Caco-2 (cell line): Measurements from ENCODE around the gene PRR16. TPM values are rescaled to one million over a fixed set of nuclear protein-coding genes. Genes with fewer than 3 reads are reported as not detected.
A peak's percentile ranks its signal among the peaks of the same experiment; 100 is the strongest.
"Not testable (repeated sequence)": the region's sequence is repeated elsewhere in the genome, so short reads cannot be mapped to it uniquely, and the experiment has no call there.

Source experiments
- BruUV-seq: library from RNA; stranded (reverse); fragments of 400-500 nt; replicated peaks from 2 replicates; lab custom pipeline; 2021; lab: Mats Ljungman, UMichigan
- CTCF ChIA-PET: fragments of 300-600 bp; sonication (Branson Sonifier 250); formaldehyde crosslinking; loops from one replicate; lab custom pipeline; 2022; ENCODE audit warnings: antibody characterized with exemption; lab: Charles Lee
- POLR2A ChIA-PET: fragments of 300-600 bp; sonication (Branson Sonifier 250); formaldehyde crosslinking; loops from one replicate; lab custom pipeline; 2022; ENCODE audit warnings: antibody characterized with exemption; lab: Charles Lee
- DNase-seq, 2 experiments: peaks; one replicate each; pipeline versions ENCODE4 v3.0.0 to v3.0.0-alpha.2; 2020 to 2022
- H3K27me3 ChIP-seq: replicated peaks from 2 replicates; pipeline ENCODE4 v1.6.0; 2011; ENCODE audit warnings: low read length; ENCODE audit not compliant: control insufficient read depth, insufficient read depth
- H3K36me3 ChIP-seq: 2 replicates; pipeline ENCODE4 v1.5.1; 2011; ENCODE audit warnings: low read length; ENCODE audit not compliant: control insufficient read depth, insufficient read depth
- H3K4me1 ChIP-seq: fragments of 250-450 bp; sonication (Bioruptor Pico); 2 replicates; pipeline ENCODE4 v1.5.1; 2020; ENCODE audit warnings: mild to moderate bottlenecking
- H3K4me3 ChIP-seq: 2 replicates; pipeline ENCODE4 v1.5.1; 2011; ENCODE audit warnings: low read depth, mild to moderate bottlenecking, control low read depth, low read length
- H3K9me3 ChIP-seq: fragments of 250-450 bp; sonication (Bioruptor Pico); 2 replicates; pipeline ENCODE4 v1.5.1; 2020; ENCODE audit warnings: mild to moderate bottlenecking, moderate library complexity
- H3K27ac Mint-ChIP-seq: one replicate; pipeline ENCODE4 v1.8.0; 2022; ENCODE audit warnings: mixed read lengths; ENCODE audit not compliant: unreplicated experiment
- H3K27me3 Mint-ChIP-seq: one replicate; pipeline ENCODE4 v1.8.0; 2022; ENCODE audit warnings: mixed read lengths; ENCODE audit not compliant: insufficient read depth, unreplicated experiment
- H3K36me3 Mint-ChIP-seq: one replicate; pipeline ENCODE4 v1.8.0; 2022; ENCODE audit warnings: mild to moderate bottlenecking, mixed read lengths; ENCODE audit not compliant: insufficient read depth, unreplicated experiment
- H3K4me1 Mint-ChIP-seq: one replicate; pipeline ENCODE4 v1.8.0; 2022; ENCODE audit warnings: low read depth, mixed read lengths; ENCODE audit not compliant: unreplicated experiment
- H3K4me3 Mint-ChIP-seq: one replicate; pipeline ENCODE4 v1.8.0; 2022; ENCODE audit warnings: mild to moderate bottlenecking, moderate library complexity, mixed read lengths; ENCODE audit not compliant: unreplicated experiment
- H3K9me3 Mint-ChIP-seq: one replicate; pipeline ENCODE4 v1.8.0; 2022; ENCODE audit warnings: mixed read lengths; ENCODE audit not compliant: unreplicated experiment
- CTCF ChIP-seq, 2 experiments: fragments of 200-600 bp in 1 of 2; IDR thresholded peaks; 1 replicate in 1 of 2; 2 replicates in 1 of 2; pipeline versions ENCODE4 v1.5.1 to v1.8.0; 2011 to 2022; ENCODE audit warnings: antibody characterized with exemption in 1 of 2, control low read depth in 1 of 2, inconsistent platforms in 1 of 2, low read depth in 1 of 2, low read length in 1 of 2, mild to moderate bottlenecking in 1 of 2, moderate library complexity in 1 of 2; ENCODE audit not compliant: insufficient read depth in 1 of 2, severe bottlenecking in 1 of 2, unreplicated experiment in 1 of 2
- intact Hi-C: fragments of 100-400 bp; cut with micrococcal nuclease; formaldehyde crosslinking; loops from one replicate; pipeline ENCODE4 v1.10.0; 2022; ENCODE audit not compliant: unreplicated experiment
- total RNA-seq: library from RNA; stranded (reverse); gene quantifications from 2 replicates; pipeline ENCODE4 v1.2.3, GENCODE V29; 2022

PRR16 gene
- total RNA-seq, 1 experiment from 2014 or later: not detected

DNA sequence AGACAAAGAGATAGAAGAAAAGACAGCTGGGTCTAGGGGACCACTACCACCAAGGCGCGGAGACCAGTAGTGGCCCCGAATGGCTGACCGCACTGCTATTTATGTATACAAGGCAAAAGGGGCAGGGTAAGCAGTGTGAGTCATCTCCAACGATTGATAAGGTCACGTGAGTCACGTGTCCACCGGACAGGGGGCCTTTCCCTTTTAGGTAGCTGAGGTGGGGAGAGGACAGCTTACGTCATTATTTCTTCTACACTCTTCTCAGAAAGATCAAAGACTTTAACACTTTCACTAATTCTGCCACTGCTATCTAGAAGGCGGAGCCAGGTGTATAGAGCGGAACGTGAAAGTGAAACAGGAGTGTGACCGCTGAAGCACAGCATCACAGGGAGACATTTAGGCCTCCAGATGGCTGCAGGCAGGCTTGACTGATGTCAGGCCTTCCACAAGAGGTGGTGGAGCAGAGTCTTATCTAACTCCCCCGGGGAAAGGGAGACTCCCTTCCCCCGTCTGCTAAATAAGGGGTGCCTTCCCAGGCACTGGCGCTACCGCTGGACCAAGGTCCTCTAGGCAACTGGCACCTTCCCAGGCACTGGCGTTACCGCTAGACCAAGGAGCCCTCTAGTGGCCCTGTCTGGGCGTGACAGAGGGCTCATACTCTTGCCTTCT, 6.1 kb upstream of the PRR16 start:
- no TSS peak for BruUV-seq
- ChIA-PET POLR2A (no interaction called here), CTCF (interaction anchor here (1.1 kb wide), 1 partner anchor 402 kb away, joined by 4 read pairs; no protein-coding TSS in a partner anchor)
- Histone ChIP-seq H3K9me3 (no peaks in the 10 kb centered on the region), H3K4me1 (no peaks in the 10 kb centered on the region), H3K36me3 (no peaks in the 10 kb centered on the region), H3K27me3 (no peaks in the 10 kb centered on the region), H3K4me3 (peak overlapping the region; percentile 11)
- Mint-ChIP-seq H3K4me1 (peaks cover 5% of the 10 kb centered on the region), H3K27ac (no peak overlapping the region), H3K4me3 (peak overlapping the region; percentile 68), H3K27me3 (peaks cover 6% of the 10 kb centered on the region), H3K9me3 (no peaks in the 10 kb centered on the region), H3K36me3 (no peaks in the 10 kb centered on the region)
- peak; percentile 70 to 78 for TF ChIP-seq CTCF (IDR thresholded peaks at IDR 0.05; ENCODE audit: insufficient read depth in 1 of 2, low read depth in 1 of 2, low read length in 1 of 2, severe bottlenecking in 1 of 2, unreplicated experiment in 1 of 2)
- peak; percentile 69 to 70 for DNase-seq
- intact Hi-C loops: loop anchor here (1.0 kb wide), 2 partner anchors 402 to 988 kb away; no protein-coding TSS in a partner anchor

- H3K27me3 Mint-ChIP-seq, H3K36me3 Mint-ChIP-seq, H3K4me3 ChIP-seq, H3K9me3 ChIP-seq, POLR2A ChIA-PET, H3K27ac Mint-ChIP-seq, H3K27me3 ChIP-seq, H3K4me1 Mint-ChIP-seq, H3K9me3 Mint-ChIP-seq, H3K4me1 ChIP-seq, DNase-seq, H3K36me3 ChIP-seq, BruUV-seq: not testable (repeated sequence)
- intact Hi-C loops: loop anchor here (1.0 kb wide), 2 partner anchors 402 to 988 kb away; no protein-coding TSS in a partner anchor
- CTCF ChIA-PET: interaction anchor here (1.1 kb wide), 1 partner anchor 402 kb away, joined by 4 read pairs; no protein-coding TSS in a partner anchor
- peak overlapping the region; percentile 68 for H3K4me3 Mint-ChIP-seq
Observed at GRCh38 chr5:120458508-120458847, 5.6 kb upstream of the PRR16 start.

GRCh38 chr5:120461251-120461650, 2.8 kb upstream of the PRR16 start:
- BruUV-seq: no TSS peak
- no peaks in the 10 kb centered on the region for H3K36me3 ChIP-seq
- H3K9me3 ChIP-seq: no peaks in the 10 kb centered on the region
- H3K27me3 Mint-ChIP-seq: peaks cover 12% of the 10 kb centered on the region
- no peak overlapping the region for H3K27ac Mint-ChIP-seq
- peaks cover 5% of the 10 kb centered on the region for H3K4me1 Mint-ChIP-seq
- H3K27me3 ChIP-seq: no peaks in the 10 kb centered on the region
- H3K36me3 Mint-ChIP-seq: no peaks in the 10 kb centered on the region
- no peak overlapping the region for H3K4me3 Mint-ChIP-seq
- ChIA-PET POLR2A (no interaction called here), CTCF (no interaction called here)
- no peak overlapping the region for H3K4me3 ChIP-seq
- TF ChIP-seq CTCF (IDR thresholded peaks at IDR 0.05; ENCODE audit: insufficient read depth in 1 of 2, low read depth in 1 of 2, low read length in 1 of 2, severe bottlenecking in 1 of 2, unreplicated experiment in 1 of 2): no peak
- H3K9me3 Mint-ChIP-seq: no peaks in the 10 kb centered on the region
- H3K4me1 ChIP-seq: no peaks in the 10 kb centered on the region
- DNase-seq: no peak
- intact Hi-C loops: no loop called here
